Stimulated activated CD8-positive, alpha-beta memory T cell treated with anti-CD3 and anti-CD28 coated beads, Interleukin-12 subunit alpha, Interleukin-12 subunit beta, amount 100 ng/mL, for 24 hours (primary cell): ENCODE measurements around the gene C16orf87.

Experiments
- DNase-seq: peaks from one replicate; pipeline ENCODE4 v3.0.0-alpha.2; 2020; ENCODE audit errors: extremely low read depth

C16orf87 gene

DNA sequence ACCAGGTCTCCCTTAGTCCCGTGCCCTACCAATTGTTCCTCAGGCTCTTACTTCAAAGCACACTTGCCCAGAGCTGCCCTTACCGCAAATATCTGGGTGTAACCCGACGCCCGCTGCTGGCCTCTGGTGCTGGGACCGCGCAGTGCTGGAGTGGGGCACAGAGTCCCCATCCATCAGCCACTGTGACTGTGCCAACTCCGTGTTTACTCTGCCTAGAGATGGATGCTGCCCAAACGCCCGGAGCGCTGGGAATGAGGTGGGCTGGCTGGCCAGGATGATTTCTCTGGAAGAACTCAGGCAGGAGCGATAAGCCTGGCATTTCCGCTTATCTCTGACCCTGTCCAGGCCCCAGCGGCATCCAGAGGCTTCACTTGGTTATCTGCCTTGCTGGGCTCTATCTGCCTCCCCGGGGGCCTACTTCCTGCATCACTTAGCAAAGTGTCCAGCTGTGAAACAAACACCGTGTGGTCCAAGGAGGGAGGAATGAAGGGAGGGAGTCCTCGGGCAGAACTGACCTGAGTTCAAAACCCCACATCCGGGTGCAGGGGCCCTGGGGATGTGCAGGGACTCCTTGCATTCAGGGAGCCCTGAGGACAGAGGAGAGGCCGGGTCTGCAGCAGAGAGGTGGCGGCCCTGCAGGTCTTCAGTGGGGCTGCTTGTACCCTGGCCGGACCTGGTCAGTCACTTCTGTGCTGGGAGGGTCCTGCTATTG is 73.5 kb downstream of the C16orf87 start:
- no peak for DNase-seq

DNA sequence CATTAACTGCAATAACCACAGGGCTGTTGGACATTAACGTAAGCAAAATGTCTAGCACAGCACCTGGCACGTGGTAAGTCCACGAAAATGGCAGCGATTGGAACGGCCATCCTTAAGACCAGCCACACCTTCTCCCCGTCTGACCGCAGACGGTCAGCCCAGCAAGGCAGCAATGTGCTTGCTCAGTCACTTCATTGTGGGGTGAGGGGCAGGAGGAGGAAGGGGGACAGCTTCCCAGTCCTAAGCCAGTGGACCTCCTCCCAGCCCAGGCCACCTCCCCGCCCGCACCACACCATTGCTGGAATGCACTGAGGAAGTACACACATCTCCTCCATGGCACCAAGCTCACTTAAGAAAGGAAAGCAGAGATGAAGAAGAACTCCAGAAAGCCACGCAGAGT is 74.2 kb downstream of the C16orf87 start:
- DNase-seq, result no peak

- DNase-seq, result no peak
These were observed 78.0 kb downstream of the C16orf87 start for GRCh38 chr16:46753015-46753414.

- no peak for DNase-seq
These were observed 79.6 kb downstream of the C16orf87 start for GRCh38 chr16:46751381-46751780.

DNA sequence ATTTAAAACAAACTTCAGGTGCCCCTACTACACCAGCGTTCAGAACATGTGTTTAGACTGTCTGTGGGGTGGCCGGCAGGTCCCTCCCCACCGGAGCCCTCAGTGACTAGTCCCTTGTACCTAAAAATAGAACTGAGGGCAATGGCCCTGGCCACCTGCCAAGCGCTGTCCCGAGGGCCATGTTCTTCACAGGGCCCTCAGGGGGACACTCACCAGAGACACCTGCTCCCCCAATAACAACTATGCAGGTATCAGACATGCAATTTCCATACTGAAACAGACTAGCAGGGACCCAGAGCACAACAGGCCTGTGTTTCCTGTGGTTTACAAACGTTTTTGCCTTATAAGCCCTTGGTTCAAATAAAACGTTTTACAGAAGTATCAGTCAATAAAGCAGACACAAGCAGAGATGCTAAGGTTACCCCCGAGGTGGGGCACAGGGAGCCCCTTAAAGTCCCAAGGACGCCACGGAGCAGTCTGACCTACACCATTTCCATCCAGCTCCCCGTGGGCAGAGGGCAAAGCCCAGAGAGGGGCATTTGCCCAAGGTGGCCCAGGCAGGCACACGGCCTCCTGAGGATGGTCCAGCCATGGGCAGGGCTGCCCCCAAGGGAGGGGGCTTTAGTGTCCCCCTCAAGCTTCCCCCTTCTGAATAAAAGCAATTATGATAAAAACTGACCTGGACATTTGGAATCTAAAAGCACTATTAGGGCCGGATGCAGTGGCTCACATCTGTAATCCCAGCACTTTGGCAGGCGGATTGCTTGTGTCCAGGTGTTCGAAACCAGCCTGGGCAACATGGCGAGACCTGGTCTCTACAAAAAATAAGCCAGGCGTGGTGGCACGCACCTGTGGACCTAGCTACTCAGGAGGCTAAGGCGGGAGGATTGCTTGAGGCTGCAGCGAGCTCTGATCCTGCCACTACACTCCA is 81.9 kb downstream of the C16orf87 start:
- no peak for DNase-seq

DNA sequence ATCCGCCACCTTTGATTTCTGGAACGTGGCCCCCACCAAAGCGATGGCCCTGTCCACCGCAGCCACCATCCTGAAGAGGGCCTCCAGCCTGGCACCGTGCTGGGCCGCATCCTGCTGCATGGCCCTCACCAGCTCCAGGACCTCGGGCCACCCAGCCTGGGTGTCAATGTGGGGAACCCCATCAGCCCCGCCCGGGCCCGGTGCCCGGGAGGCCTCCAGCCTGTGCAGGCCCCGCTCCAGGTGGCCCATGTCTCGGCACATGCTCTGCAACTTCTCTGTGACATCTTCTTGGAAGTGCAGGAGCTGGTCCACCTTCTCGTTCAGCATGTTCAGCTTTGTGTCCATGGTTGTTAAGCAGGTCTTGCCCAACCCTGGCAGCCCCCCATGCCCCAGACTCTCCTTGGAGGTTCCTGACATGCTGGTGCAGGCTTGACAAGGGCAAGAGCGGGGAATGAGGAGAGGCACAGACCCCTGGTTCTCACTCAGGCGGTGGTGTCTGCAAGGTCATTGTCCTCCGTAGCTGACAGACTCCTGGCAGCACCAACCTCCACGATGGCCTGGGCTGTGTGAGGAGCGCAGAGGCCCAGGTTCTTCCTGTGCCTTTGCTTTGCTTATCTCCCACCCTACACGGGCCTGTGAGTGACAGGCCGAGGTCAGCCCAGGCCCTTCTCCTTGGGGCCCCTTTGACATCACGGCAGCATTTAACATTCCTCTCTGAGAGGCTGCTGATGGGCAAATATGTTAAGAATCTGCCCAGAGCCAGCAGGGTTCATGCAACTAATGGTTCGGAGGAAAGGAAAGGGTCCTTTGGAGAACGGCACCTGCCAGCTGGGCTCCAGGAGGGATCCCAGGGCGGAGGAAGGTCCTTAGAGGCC is 83.0 kb downstream of the C16orf87 start, which contains the start of gene MYLK3:
MYLK3 (minus strand) TSS at position 568 of the 875 bp plus-strand sequence; CDS start at position 417, 151 bp downstream.
- no peak for DNase-seq

- no peak for DNase-seq
These were observed 83.9 kb downstream of the C16orf87 start for GRCh38 chr16:46746821-46747776.
